HepG2 (cell line): ENCODE data around the gene GUK1. TPM values are rescaled to one million over a fixed set of nuclear protein-coding genes. Genes with fewer than 3 reads are reported as not detected.

Experiments used
- ATAC-seq: fragments of 200-7000 bp; cut with Tn5 transposase; 3 replicates; pipeline ENCODE4 v1.9.1; 2020; ENCODE audit warnings: mild to moderate bottlenecking, moderate library complexity
- BruUV-seq: library from RNA; stranded (reverse); fragments of 400-500 nt; replicated peaks from 2 replicates; lab custom pipeline; 2021; lab: Mats Ljungman, UMichigan
- CTCF ChIA-PET: fragments of 300-600 bp; formaldehyde crosslinking; extraction: SDS; loops from one replicate; lab custom pipeline; 2021; ENCODE audit warnings: low total read pairs, inconsistent platforms, low intra/inter-chr PET ratio; lab: Yijun Ruan, JAX
- POLR2A ChIA-PET: fragments of 350-600 bp; sonication (Branson Sonifier 250); formaldehyde crosslinking; loops from one replicate; lab custom pipeline; 2020; ENCODE audit warnings: antibody characterized with exemption, inconsistent platforms; lab: Yijun Ruan, JAX
- DNase-seq: peaks from one replicate; pipeline ENCODE4 v3.0.0-alpha.2; 2015; ENCODE audit warnings: low spot score
- FAIRE-seq: peaks from 3 replicates; lab custom pipeline; 2011; peaks lifted over from hg19 to GRCh38; lab: Jason Lieb, UNC
- H2AFZ ChIP-seq: one replicate; pipeline ENCODE4 v1.6.1; 2011; ENCODE audit warnings: low read length, inconsistent platforms
- H3K27ac ChIP-seq: fragments of 300-600 bp; 3 replicates; pipeline ENCODE4 v1.8.0; 2011; ENCODE audit warnings: mixed run types, mild to moderate bottlenecking, mixed read lengths, low read length, inconsistent platforms; ENCODE audit not compliant: insufficient read depth; ENCODE audit errors: extremely low read length
- H3K27me3 ChIP-seq, 2 experiments: fragments of 200-600 bp in 1 of 2; 2 replicates in 1 of 2; 3 replicates in 1 of 2; pipeline versions ENCODE4 v1.6.0 to v1.8.0; 2011; ENCODE audit warnings: low read length in 2 of 2, mild to moderate bottlenecking in 2 of 2, moderate library complexity in 2 of 2, inconsistent platforms in 1 of 2; ENCODE audit not compliant: insufficient read depth in 2 of 2, control insufficient read depth in 1 of 2
- H3K36me3 ChIP-seq, 2 experiments: fragments of 200-600 bp in 1 of 2; replicated peaks in 1 of 2; 2 replicates in 1 of 2; 3 replicates in 1 of 2; pipeline versions ENCODE4 v1.5.1 to v1.8.0; 2011; ENCODE audit warnings: low read length in 2 of 2, inconsistent platforms in 1 of 2; ENCODE audit not compliant: insufficient read depth in 2 of 2, control insufficient read depth in 1 of 2
- H3K4me1 ChIP-seq: 2 replicates; pipeline ENCODE4 v1.5.1; 2012; ENCODE audit warnings: low read length, inconsistent platforms; ENCODE audit not compliant: insufficient read depth
- H3K4me2 ChIP-seq: 2 replicates; pipeline ENCODE4 v1.6.0; 2011; ENCODE audit warnings: low read depth, low read length, inconsistent platforms
- H3K4me3 ChIP-seq, 3 experiments: fragments of 200-600 bp in 1 of 3; sonication (generic), shearing (Covaris generic) in 1 of 3; replicated peaks in 1 of 3; 2 replicates each; pipeline ENCODE4 v1.5.1; 2011 to 2016; ENCODE audit warnings: low read length in 3 of 3, inconsistent platforms in 2 of 3, low read depth in 2 of 3, mild to moderate bottlenecking in 2 of 3, control low read depth in 1 of 3, mixed read lengths in 1 of 3; ENCODE audit not compliant: insufficient read depth in 1 of 3
- H3K79me2 ChIP-seq: one replicate; pipeline ENCODE4 v1.6.1; 2011; ENCODE audit warnings: low read length, inconsistent platforms; ENCODE audit not compliant: insufficient read depth
- H3K9ac ChIP-seq: 2 replicates; pipeline ENCODE4 v1.6.0; 2011; ENCODE audit warnings: mild to moderate bottlenecking, low read depth, low read length, inconsistent platforms; ENCODE audit not compliant: insufficient read depth
- H3K9me3 ChIP-seq: 2 replicates; pipeline ENCODE4 v1.5.1; 2012; ENCODE audit warnings: mild to moderate bottlenecking, low read length
- H4K20me1 ChIP-seq: 2 replicates; pipeline ENCODE4 v1.6.0; 2011; ENCODE audit warnings: inconsistent platforms, mild to moderate bottlenecking, low read length, moderate library complexity; ENCODE audit not compliant: insufficient read depth
- ASH2L ChIP-seq: fragments of 300-600, 200-600 bp; sonication (generic); IDR thresholded peaks from 2 replicates; pipeline ENCODE4 v1.7.0; 2017; ENCODE audit warnings: low read depth, mild to moderate bottlenecking, moderate library complexity, mixed read lengths, low read length; ENCODE audit not compliant: insufficient read length
- HNRNPK ChIP-seq: fragments of 200-400 bp; formaldehyde crosslinking; IDR thresholded peaks from 2 replicates; pipeline ENCODE4 v1.6.1; 2018; ENCODE audit warnings: low read length, low read depth, moderate library complexity, mild to moderate bottlenecking; ENCODE audit not compliant: poor library complexity, severe bottlenecking
- HNRNPL ChIP-seq: fragments of 200-400 bp; formaldehyde crosslinking; IDR thresholded peaks from 2 replicates; pipeline ENCODE4 v1.6.1; 2017; ENCODE audit warnings: mild to moderate bottlenecking, low read depth, low read length
- JUNB ChIP-seq: sonication (generic); formaldehyde crosslinking; IDR thresholded peaks from 2 replicates; pipeline ENCODE4 v1.8.0; 2022; ENCODE audit warnings: missing genetic modification reagents, mild to moderate bottlenecking, borderline replicate concordance
- KAT7 ChIP-seq: IDR thresholded peaks from 2 replicates; pipeline ENCODE4 v1.6.1; 2018; ENCODE audit warnings: borderline replicate concordance, missing compliant biosample characterization
- SMAD1 ChIP-seq: sonication (generic); formaldehyde crosslinking; IDR thresholded peaks from 2 replicates; pipeline ENCODE4 v1.4.0; 2020; ENCODE audit warnings: missing genetic modification reagents, low read depth, mild to moderate bottlenecking, borderline replicate concordance
- TBP ChIP-seq: sonication (generic); formaldehyde crosslinking; IDR thresholded peaks from 2 replicates; pipeline ENCODE4 v1.5.0; 2020; ENCODE audit warnings: missing genetic modification reagents
- ZNF790 ChIP-seq: sonication (generic); formaldehyde crosslinking; IDR thresholded peaks from 2 replicates; pipeline ENCODE4 v1.8.0; 2022; ENCODE audit warnings: missing genetic modification reagents, mild to moderate bottlenecking, borderline replicate concordance
- ZSCAN29 ChIP-seq: sonication (generic); formaldehyde crosslinking; conservative IDR thresholded peaks from 2 replicates; pipeline ENCODE4 v1.4.0; 2020; ENCODE audit warnings: mild to moderate bottlenecking, missing genetic modification reagents
- WGBS: methylation state at CpG from one replicate; pipeline ENCODE4 v1.1.6; 2017; ENCODE audit warnings: low lambda C conversion rate; 5-methylcytosine and 5-hydroxymethylcytosine counted together
- in situ Hi-C: cut with HindIII; loops from 2 replicates; pipeline ENCODE4 v1.10.0; 2017; ENCODE audit warnings: low pct_unique_long_range_greater_than_20kb; ENCODE audit not compliant: extremely low pct_ligation_motif_present
- intact Hi-C: fragments of 100-400 bp; cut with micrococcal nuclease; formaldehyde crosslinking; loops from one replicate; pipeline ENCODE4 v1.10.0; 2022; ENCODE audit not compliant: unreplicated experiment
- polyA plus RNA-seq, 8 experiments: library from polyadenylated mRNA; depleted of rRNA in 3 of 8; stranded (reverse) in 7 of 8; unstranded in 1 of 8; fragments of >200 nt; fragmentation: Illumina TruSeq in 4 of 8; extraction: Trizol in 4 of 8; gene quantifications; 2 replicates each; pipeline versions ENCODE4 v1.2.1 to v1.2.3, GENCODE V29; 2011 to 2016; ENCODE audit warnings: low read depth in 4 of 8, missing spikeins in 1 of 8, mixed read lengths in 1 of 8; ENCODE audit not compliant: insufficient read depth in 1 of 8
- total RNA-seq, 5 experiments: library from RNA; depleted of rRNA; stranded (reverse); fragments of >200 nt; fragmentation: Illumina TruSeq; extraction: Trizol; gene quantifications; 2 replicates each; pipeline ENCODE4 v1.2.3, GENCODE V29; 2016; ENCODE audit warnings: low read depth in 1 of 5
- TF ChIP-seq, protein P1 (sequence below): sonication (generic); formaldehyde crosslinking; IDR thresholded peaks from 2 replicates; pipeline ENCODE4 v1.8.1; 2023; ENCODE audit warnings: mild to moderate bottlenecking, missing genetic modification reagents

GUK1 gene
- total and polyA plus RNA-seq, 2 of the 13 experiments (the other 11 are each of a cell fraction or from before 2014, with no cell fraction given) = 116 to 154 TPM

DNA sequence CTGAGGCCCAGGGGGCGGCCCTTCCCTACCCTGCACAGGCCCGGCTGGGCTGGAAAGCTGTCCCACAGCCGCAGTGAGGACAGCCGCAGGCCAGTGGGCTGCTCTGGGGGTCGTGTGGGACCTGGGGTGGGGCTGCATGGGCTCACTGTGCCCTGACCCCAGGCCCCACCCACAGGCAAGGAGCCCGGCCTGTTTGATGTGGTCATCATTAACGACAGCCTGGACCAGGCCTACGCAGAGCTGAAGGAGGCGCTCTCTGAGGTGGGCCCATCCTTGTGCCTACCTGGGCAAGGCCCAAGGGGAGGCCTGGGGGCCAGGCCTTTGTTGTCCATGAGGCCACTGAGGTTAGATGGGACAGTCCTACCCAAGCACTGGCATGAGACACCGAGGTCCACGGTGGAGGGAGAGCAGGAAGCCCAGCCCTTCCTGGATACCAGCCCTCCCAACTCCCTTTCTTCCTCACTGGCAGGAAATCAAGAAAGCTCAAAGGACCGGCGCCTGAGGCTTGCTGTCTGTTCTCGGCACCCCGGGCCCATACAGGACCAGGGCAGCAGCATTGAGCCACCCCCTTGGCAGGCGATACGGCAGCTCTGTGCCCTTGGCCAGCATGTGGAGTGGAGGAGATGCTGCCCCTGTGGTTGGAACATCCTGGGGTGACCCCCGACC is 8.2 kb downstream of the GUK1 start (continued):
- TF ChIP-seq ASH2L = no peak
- no peak for TF ChIP-seq ZSCAN29 (CRISPR knock-in tag)
- no peak for TF ChIP-seq TBP (CRISPR knock-in tag)
- no peak for TF ChIP-seq ZNF790 (CRISPR knock-in tag)
- no peak for TF ChIP-seq KAT7

DNA sequence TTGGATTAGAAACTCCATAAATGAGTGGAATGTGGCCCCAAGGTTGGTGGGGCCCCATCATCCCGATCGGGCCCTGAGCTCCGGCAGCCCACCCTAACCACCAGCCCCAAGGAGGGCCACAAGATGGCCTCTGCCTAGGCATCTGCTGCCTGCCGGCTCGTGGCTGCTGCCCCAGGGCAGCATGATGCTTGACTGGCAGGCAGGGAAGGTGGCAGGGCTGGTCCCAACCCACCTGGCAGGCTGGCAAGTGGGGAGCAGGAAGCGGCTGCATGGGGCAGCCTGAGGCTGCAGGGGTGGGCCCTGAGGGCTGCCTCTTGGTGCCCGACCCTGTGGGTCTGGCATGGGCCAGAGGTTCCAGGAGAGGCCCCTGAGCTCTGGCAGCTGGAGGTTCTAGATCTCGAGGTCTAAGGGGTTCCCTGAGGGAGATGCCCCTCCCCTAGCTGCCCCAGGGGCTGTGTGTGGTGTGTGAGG is 8.9 kb downstream of the GUK1 start:
- no peak for ATAC-seq
- peaks cover 13% of the 10 kb centered on the region; the same call in 1 of the 2 replicates for H4K20me1 ChIP-seq
- ChIA-PET CTCF (no interaction called here), POLR2A (interaction anchor here (0.6 to 7.9 kb wide), 5 partner anchors 8 to 17 kb away, joined by 4 to 72 read pairs (median 5); partner anchors contain the start of genes GUK1 and IBA57)
- in situ Hi-C loops (no loop called here), intact Hi-C loops (no loop called here)
- H3K9ac ChIP-seq = peak overlapping the region; percentile 77
- H3K9me3 ChIP-seq = no peaks in the 10 kb centered on the region
- no peak for DNase-seq
- FAIRE-seq = no peak
- peak overlapping the region in 2 of 3 experiments; percentile 54 to 78; a peak in 3 of 6 replicates for H3K4me3 ChIP-seq
- BruUV-seq = no TSS peak
- H3K4me1 ChIP-seq = peaks cover 43% of the 10 kb centered on the region
- no peak overlapping the region for H2AFZ ChIP-seq
- WGBS = 100% methylated on average over 1 of the region's 8 CpGs
- H3K79me2 ChIP-seq = peaks cover 28% of the 10 kb centered on the region
- no peak for TF ChIP-seq HNRNPK
- 0 out of 2 replicates have a peak, but pooled peaks have one; percentile 11 for TF ChIP-seq SMAD1 (CRISPR knock-in tag)
- 0 out of 2 replicates have a peak, but pooled peaks have one; percentile 36 for TF ChIP-seq HNRNPL
- TF ChIP-seq JUNB = no peak
- TF ChIP-seq, protein P1, sequence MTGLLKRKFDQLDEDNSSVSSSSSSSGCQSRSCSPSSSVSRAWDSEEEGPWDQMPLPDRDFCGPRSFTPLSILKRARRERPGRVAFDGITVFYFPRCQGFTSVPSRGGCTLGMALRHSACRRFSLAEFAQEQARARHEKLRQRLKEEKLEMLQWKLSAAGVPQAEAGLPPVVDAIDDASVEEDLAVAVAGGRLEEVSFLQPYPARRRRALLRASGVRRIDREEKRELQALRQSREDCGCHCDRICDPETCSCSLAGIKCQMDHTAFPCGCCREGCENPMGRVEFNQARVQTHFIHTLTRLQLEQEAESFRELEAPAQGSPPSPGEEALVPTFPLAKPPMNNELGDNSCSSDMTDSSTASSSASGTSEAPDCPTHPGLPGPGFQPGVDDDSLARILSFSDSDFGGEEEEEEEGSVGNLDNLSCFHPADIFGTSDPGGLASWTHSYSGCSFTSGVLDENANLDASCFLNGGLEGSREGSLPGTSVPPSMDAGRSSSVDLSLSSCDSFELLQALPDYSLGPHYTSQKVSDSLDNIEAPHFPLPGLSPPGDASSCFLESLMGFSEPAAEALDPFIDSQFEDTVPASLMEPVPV (CRISPR knock-in tag) = 0 out of 2 replicates have a peak, but pooled peaks have one; percentile 28
- H3K4me2 ChIP-seq = peak overlapping the region; percentile 96
- peak overlapping the region; percentile 73 for H3K27ac ChIP-seq
- H3K36me3 ChIP-seq = peaks cover 2 to 17% of the 10 kb centered on the region in 2 experiments; a peak in 4 of 5 replicates
- no peaks in the 10 kb centered on the region for H3K27me3 ChIP-seq
